GM19328 (cell line): ENCODE measurements around the gene TRIM36.
A peak's percentile ranks its signal among the peaks of the same experiment; 100 is the strongest.

Source experiments
- ATAC-seq: cut with Tn5 transposase; IDR thresholded peaks from one replicate; pipeline ENCODE4 v1.9.1; 2021; ENCODE audit warnings: mild to moderate bottlenecking, moderate library complexity; ENCODE audit not compliant: unreplicated experiment

Gene TRIM36

GRCh38 chr5:115166744-115167393, 2.8 kb downstream of the TRIM36 start:
- ATAC-seq, result no peak

DNA sequence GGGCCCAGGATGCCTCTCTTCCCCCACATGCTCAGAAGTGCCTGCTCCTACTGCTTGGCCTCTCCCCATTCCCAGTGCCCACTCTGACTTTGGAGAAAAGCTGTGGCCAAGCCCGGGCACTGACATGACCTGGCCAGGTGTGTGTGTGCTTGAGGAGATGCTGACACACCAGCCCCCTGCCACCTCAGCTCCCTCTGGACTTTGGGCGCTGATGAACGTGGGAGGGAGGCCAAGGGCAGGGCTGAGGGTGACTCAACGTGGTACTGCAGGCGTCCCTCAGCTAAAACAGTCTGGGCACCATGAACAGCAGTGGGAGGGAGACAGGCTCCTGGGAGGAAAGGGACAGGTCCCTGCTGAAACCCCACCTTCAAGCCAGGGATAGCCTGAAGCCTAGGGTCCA, 3.9 kb downstream of the TRIM36 start:
- no peak for ATAC-seq

DNA sequence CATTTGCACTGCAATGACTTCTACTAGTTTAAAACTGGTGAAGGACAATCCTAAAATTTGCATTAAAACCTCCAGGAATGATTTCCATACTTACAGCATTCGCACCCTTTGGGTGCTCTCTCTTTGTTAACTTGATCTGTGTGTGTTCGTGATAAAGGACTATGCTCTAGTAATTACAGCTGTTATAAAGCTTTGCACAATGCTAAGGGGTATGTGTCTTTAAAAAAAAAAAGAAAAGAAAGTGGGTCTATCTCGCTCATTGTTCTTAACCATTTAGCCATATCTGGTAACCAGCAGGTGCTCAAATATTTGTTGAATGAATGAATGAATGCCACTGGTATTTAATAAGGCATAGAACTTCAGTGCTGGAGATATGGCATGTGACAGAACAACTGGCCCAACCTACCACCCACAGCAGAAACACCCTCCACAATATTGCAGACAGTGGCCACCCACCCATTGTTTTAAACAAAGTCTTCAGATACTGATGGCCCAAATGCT, 8.7 kb downstream of the TRIM36 start:
- no peak for ATAC-seq

GRCh38 chr5:115151208-115151805, 18.4 kb downstream of the TRIM36 start:
- no peak for ATAC-seq

DNA sequence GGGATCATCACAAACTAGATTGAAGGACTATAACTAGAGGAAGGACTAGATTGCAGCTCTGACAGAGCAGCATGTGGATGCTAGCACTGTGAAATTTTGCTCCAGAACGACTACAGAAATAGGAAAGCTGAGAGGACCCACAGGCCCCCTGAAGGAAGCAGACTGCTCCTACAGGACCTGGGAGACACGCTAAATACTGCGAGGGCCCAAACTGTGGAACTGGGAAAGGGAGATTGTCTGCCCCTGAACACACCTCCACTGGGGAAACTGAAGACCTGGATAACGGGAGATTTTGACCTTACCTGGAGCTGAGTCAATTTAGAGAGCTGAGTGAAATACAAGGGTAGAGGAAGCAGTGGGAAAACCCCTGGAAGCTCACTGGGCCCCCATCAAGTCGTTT, 19.2 kb downstream of the TRIM36 start:
- no peak for ATAC-seq

DNA sequence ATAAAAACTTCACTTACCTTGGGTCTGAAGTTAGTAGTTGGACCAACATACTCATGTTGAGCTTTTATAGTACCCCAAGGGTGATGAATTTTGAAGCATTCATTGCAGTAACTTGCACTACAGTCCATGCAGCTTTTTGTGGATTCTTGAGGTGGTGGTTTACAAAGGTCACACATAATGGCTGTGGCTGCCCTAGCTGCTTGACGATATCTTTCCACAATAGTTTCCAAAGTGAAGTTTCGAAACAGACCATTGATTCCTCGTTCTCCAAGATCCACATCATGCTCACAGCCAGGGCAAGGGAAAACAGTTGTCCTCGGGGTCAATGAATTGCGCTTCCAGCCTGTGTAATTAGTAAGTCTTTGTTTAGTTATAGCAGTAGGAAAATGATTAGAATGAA, 22.7 kb downstream of the TRIM36 start:
- no peak for ATAC-seq

DNA sequence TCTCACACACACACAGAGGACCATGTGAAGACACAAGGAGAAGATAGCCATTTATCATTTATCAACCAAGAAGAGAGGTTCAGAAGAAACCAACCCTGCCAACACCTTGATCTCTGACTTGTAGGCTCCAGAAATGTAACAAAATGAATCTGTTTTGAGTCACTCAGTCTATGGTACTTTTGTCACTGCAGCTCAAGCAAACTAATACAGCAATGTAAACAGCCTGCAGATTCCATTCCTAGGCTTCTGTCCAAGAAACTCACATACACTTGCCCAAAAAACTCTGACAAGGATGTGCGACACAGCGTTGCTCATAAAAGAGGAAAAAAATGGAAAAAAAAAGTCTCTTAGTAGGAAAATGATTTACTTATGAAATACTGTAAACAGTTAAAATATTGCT, 33.4 kb downstream of the TRIM36 start:
- ATAC-seq, result no peak

DNA sequence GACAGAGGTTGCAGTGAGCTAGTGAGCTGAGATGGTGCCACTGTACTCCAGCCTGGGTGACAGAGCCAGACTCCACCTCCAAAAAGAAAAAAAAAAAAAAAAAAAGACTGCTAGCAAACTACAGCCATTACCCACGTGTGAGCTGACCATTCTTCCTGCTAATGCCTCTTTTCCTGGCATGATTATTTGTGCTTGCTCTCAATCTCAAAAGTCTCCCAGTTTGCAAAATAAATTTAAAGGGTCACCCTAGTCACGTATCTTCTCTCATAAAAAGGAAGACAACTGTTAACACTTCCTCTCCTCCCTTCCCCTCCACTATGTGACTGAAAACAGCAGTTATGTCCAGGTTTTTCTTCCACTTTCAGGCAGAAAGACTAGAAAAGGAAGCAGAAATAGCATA, 37.2 kb downstream of the TRIM36 start:
- ATAC-seq, result no peak

- ATAC-seq, result no peak
Observed at GRCh38 chr5:115126303-115126702, 43.4 kb downstream of the TRIM36 start.

DNA sequence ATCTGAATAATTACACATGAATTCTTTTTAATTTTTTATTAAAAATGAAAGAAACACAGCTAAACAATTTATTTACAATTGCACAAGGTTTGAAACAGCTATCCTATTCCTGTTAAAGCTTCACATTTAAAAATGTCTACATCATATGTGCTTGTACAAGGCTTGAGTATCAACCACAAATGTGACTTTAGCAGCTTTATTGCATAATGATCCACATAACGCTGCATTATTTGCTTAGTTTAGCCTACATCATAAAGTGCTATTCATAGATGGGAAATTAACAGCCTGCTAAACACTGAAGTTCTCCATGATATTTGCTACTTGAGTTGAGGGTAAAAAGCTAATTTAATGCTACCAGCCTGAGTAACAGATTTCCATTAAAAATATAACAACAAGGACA, 45.0 kb downstream of the TRIM36 start:
- no peak for ATAC-seq

DNA sequence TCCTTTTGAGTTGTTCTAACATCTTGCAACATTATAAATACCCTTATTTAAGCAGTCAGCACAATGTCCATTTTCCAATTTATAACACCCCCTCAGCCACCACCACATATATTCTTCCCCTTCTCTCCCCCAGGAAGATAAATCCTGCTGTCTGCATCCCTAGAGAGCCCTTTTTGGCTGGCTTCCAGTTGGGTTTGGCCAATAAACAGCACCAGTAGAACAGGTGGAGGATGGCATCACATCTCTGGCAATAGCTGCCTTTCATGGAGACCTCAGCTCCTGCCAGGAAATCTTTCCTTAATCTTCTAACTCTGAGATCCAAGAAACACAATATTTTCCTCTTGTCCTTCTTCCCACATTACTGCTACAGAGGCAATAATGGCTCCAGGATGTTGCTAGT, 53.7 kb downstream of the TRIM36 start:
- no peak for ATAC-seq

GRCh38 chr5:115109840-115110239, 59.9 kb downstream of the TRIM36 start:
- ATAC-seq, result no peak

- ATAC-seq, result no peak
Observed at GRCh38 chr5:115109356-115109755, 60.4 kb downstream of the TRIM36 start.

DNA sequence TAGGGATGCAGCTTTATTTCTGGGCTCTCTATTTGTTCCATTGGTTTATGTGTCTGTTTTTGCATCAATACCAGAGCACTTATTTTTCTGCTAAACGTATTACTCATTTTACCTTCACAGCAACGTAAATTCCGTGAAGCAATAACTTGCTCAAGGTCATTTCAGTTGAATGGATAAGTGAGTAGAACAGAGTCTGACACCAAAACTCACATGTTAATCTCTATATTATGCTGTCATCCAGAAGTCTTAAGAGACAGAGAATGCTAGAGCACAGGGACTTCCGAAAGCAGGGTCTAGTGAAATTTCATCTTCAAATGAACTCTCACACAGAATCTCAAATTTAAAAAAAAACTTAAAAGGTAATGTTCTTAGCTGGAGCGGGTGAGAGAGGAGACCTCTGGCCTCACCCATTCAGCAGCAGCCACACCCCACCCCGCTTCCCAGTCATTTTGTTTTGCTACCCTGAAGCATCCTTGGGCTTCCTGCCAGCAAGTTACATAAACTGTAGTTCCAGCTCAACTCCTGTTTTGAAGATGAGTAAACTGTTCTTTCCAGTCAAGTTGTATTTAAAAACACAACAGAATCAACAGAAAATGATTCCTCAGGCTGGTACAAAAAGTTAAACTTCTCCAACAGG, 69.3 kb downstream of the TRIM36 start:
- no peak for ATAC-seq

- peak; percentile 76 for ATAC-seq
Observed at GRCh38 chr5:115098041-115098702, 71.5 kb downstream of the TRIM36 start.

DNA sequence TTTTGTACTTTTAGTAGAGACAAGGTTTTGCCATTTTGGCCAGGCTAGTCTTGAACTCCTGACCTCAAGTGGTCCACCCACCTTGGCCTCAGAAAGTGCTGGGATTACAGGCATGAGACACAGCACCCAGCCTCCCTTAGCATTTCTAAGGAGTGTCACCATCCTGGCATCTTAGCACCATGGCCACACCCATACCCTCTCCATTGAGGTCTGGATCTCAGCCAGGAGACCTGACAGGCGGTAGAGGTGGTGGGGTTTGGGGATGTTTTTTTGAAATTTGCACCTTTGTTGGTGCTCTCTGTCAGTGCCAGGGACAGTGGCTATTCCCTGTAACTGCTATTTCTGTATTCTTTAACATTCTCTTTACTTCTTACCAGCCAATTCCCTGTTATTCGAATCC, 72.5 kb downstream of the TRIM36 start:
- ATAC-seq, result no peak

DNA sequence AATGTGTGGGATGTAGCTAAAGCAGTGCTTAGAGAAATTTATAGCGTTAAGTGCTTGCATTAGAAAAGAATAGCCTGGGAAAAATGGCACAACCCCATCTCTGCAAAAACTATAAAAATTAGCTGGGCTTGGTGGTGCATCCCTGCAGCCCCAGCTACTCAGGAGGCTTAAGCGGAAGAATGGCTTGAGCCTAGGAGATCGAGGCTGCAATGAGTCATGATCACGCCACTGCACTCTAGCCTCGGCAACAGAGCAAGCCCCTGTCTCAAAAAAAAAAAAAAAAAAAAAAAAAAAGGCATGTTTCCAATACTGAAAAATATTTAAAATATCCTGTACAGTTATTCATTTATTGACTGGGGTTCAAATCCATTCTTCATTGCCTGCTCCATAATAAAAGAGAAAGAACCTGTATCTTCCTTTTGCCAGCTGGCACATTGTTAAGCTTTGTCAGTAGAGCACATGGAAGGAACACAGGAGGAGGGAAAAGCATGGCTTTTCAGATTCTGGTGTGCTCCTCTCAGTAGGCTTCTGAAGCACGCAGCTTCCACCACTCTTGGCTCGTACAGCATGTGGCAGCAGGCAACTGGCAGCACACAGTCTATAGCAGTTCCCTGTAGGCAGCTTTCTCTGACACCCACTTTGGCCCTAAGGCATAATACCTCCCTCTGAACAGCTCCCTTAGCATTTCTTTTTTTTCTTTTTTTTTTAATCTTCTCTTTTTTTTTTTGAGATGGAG, 73.5 kb downstream of the TRIM36 start:
- ATAC-seq, result no peak

DNA sequence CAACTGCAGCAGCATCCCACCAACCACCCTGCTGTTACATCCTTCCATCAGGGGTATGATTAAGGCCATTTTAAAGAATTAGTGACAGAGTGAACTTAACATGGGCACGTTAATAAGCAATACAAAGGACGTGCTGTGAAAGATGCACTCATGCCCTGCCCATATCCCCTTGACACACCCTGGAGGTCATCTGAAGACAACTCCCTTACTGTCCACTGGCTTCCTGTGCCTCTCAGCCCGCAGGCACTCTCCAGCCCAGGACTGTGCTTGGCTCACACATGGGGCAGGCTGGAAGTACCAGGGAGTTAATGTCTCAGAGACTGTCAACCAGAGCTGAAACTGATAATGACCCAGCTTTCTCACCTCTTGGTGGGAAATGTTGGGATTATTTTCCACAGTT, 81.8 kb downstream of the TRIM36 start:
- ATAC-seq, result no peak

DNA sequence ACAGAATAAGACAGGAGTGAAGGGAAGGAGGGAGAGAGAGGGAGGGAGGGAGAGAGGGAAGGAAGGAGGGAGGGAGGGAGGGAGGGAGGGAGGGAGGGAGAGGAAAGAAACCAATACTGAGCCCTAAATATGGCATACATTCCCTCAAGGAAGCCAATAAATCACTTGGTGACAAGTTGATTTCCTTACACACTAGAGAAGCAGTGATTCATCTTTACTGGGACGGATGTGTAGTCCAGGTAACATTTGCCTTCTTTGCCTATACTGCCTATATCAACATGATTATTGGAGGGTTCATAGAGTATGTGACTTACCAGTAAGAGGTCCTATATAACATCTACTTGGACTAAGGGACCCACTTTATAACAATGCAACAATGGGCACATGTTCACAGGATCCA, 83.2 kb downstream of the TRIM36 start:
- no peak for ATAC-seq

DNA sequence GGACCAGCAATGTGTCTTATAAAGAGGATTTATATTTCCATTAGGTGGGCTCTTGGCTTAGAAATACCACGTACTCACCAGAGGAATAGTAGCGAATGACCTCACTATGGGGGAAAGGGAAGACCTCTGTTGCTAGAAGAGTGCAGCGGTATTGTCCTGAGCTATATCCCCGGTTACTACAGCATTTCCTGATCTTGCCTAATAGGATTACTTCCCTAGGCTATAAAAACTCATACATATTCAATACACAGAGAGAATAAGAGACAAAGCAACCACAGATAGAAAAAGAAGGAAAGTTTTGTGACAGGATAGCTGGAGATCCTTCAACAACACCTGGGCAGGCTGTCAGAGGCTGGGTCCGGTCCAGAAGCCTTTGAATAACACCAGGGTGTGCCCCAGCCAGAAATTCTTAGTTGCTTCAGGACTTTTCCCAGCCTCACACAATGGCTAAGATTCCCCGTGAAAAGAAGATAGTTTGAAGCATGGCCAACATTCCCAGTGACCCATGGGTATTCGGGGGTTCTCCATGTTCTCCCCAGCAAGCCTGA, 85.4 kb downstream of the TRIM36 start:
- no peak for ATAC-seq
